HFF-Myc (cell line): ENCODE data around the gene TMEM186.
"Not testable (repeated sequence)": the region's sequence is repeated elsewhere in the genome, so short reads cannot be mapped to it uniquely, and the experiment has no call there.

ENCODE experiments used
- DNase-seq: peaks from one replicate; pipeline ENCODE4 v3.0.0-alpha.2; 2011; ENCODE audit warnings: low read depth; ENCODE audit errors: extremely low read depth
- H3K4me3 ChIP-seq: replicated peaks from 2 replicates; pipeline ENCODE4 v1.5.1; 2011; ENCODE audit warnings: low read depth, mild to moderate bottlenecking, control low read depth, low read length
- TF ChIP-seq, protein P1 (sequence below): IDR thresholded peaks from 2 replicates; pipeline ENCODE4 v1.5.1; 2012; ENCODE audit warnings: mild to moderate bottlenecking, low read depth, low read length, control low read depth; ENCODE audit errors: missing control alignments

TMEM186 gene

DNA sequence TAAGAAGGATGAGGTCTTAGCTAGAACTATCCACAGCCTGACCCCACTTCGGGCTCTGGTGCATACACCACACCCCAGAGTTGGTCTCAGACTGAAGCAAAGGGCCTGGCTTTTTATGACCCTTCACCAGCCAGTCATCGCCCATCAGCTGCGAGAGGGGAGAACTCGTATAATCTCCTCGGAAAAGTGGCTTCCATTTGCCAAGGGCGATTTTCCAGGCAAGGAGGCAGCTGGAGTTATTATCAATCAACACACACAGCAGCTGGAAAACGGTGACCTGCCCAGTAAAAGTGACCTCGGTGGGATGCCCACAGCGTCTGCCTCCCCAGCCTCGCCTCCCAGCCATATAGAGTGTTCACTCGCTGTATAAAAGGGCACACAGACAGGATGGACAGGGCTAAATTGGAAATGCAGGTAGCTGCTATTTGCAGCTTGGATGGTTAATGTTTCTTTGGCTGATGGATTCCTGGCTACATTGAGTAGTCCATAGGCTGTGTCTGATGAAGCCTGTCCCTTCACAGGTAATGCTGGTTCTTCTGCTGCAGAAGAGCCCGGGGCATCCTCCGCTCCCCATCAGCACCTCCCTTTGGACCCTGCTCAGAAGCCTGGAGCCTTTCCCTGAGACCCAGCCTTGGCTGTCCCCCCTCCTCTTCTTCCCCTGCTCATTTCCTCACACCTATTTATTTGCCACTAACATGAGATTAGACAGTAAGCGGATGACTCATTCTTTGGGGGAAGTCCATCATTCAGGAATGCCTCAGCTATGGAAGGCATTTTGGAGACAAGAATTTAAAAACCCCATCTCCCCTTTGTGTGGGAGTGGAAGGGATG, 45.7 kb downstream of the TMEM186 start:
- DNase-seq: peak; percentile 20
- TF ChIP-seq, protein P1, sequence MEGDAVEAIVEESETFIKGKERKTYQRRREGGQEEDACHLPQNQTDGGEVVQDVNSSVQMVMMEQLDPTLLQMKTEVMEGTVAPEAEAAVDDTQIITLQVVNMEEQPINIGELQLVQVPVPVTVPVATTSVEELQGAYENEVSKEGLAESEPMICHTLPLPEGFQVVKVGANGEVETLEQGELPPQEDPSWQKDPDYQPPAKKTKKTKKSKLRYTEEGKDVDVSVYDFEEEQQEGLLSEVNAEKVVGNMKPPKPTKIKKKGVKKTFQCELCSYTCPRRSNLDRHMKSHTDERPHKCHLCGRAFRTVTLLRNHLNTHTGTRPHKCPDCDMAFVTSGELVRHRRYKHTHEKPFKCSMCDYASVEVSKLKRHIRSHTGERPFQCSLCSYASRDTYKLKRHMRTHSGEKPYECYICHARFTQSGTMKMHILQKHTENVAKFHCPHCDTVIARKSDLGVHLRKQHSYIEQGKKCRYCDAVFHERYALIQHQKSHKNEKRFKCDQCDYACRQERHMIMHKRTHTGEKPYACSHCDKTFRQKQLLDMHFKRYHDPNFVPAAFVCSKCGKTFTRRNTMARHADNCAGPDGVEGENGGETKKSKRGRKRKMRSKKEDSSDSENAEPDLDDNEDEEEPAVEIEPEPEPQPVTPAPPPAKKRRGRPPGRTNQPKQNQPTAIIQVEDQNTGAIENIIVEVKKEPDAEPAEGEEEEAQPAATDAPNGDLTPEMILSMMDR: no peak

DNA sequence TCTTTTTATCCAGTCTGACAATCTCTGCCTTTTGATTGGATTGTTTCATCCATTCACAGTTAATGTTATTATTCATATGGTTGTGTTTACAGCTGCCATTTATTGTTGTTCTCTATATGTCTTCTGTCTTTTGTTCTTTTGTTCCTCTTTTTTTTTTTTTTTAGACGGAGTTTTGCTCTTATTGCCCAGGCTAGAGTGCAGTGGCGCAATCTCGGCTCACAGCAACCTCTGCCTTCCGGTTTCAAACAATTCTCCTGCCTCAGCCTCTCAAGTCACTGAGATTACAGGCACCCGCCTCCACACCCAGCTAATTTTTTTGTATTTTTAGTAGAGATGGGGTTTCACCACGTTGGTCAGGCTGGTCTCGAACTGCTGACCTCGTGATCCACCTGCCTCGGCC, 48.5 kb downstream of the TMEM186 start:
- not testable (repeated sequence) for DNase-seq, H3K4me3 ChIP-seq

More for the DNA sequence above, 45.7 kb downstream of the TMEM186 start:
- H3K4me3 ChIP-seq: no peak overlapping the region
